HepG2 (cell line): ENCODE results near the gene SMTNL1. TPM values are rescaled to one million over a fixed set of nuclear protein-coding genes. Genes with fewer than 3 reads are reported as not detected.

Experiments used
- ELF3 ChIP-seq: IDR thresholded peaks from 2 replicates; pipeline ENCODE4 v1.6.1; 2016; ENCODE audit warnings: missing genetic modification reagents, missing compliant biosample characterization
- ERF ChIP-seq: IDR thresholded peaks from 2 replicates; pipeline ENCODE4 v1.6.1; 2018; ENCODE audit warnings: missing biosample characterization, missing genetic modification reagents
- FOXM1 ChIP-seq: sonication (generic); formaldehyde crosslinking; IDR thresholded peaks from 2 replicates; pipeline ENCODE4 v1.5.0; 2020; ENCODE audit warnings: missing genetic modification reagents
- POGZ ChIP-seq: sonication (generic); formaldehyde crosslinking; IDR thresholded peaks from 2 replicates; pipeline ENCODE4 v1.4.0; 2020; ENCODE audit warnings: mild to moderate bottlenecking, missing genetic modification reagents
- RXRB ChIP-seq: IDR thresholded peaks from 2 replicates; pipeline ENCODE4 v1.6.1; 2016; ENCODE audit warnings: borderline replicate concordance, missing genetic modification reagents, missing compliant biosample characterization
- TAF1 ChIP-seq: sonication (generic); formaldehyde crosslinking; IDR thresholded peaks from 2 replicates; pipeline ENCODE4 v1.4.0; 2020; ENCODE audit warnings: missing genetic modification reagents
- ZBTB8A ChIP-seq: sonication (generic); formaldehyde crosslinking; IDR thresholded peaks from 2 replicates; pipeline ENCODE4 v1.4.0; 2020; ENCODE audit warnings: mild to moderate bottlenecking, low read depth, missing genetic modification reagents, borderline replicate concordance
- ZC3H13 ChIP-seq: sonication (generic); formaldehyde crosslinking; IDR thresholded peaks from 2 replicates; pipeline ENCODE4 v1.8.1; 2023; ENCODE audit warnings: mild to moderate bottlenecking, missing genetic modification reagents, moderate library complexity
- ZNF296 ChIP-seq: sonication (generic); formaldehyde crosslinking; conservative IDR thresholded peaks from 2 replicates; pipeline ENCODE4 v1.5.0; 2020; ENCODE audit warnings: mild to moderate bottlenecking, missing genetic modification reagents
- ZNF501 ChIP-seq: sonication (generic); formaldehyde crosslinking; IDR thresholded peaks from 2 replicates; pipeline ENCODE4 v1.5.1; 2020; ENCODE audit warnings: mild to moderate bottlenecking, moderate library complexity, missing genetic modification reagents
- polyA plus RNA-seq, 8 experiments: library from polyadenylated mRNA; depleted of rRNA in 3 of 8; stranded (reverse) in 7 of 8; unstranded in 1 of 8; fragments of >200 nt; fragmentation: Illumina TruSeq in 4 of 8; extraction: Trizol in 4 of 8; gene quantifications; 2 replicates each; pipeline versions ENCODE4 v1.2.1 to v1.2.3, GENCODE V29; 2011 to 2016; ENCODE audit warnings: low read depth in 4 of 8, missing spikeins in 1 of 8, mixed read lengths in 1 of 8; ENCODE audit not compliant: insufficient read depth in 1 of 8
- total RNA-seq, 5 experiments: library from RNA; depleted of rRNA; stranded (reverse); fragments of >200 nt; fragmentation: Illumina TruSeq; extraction: Trizol; gene quantifications; 2 replicates each; pipeline ENCODE4 v1.2.3, GENCODE V29; 2016; ENCODE audit warnings: low read depth in 1 of 5
- TF ChIP-seq, protein P1 (sequence below), 2 experiments: fragments of 450-650 bp in 1 of 2; sonication (generic) in 1 of 2; formaldehyde crosslinking; IDR thresholded peaks; 2 replicates each; pipeline versions ENCODE4 v1.5.0 to v1.8.0; 2020 to 2022; ENCODE audit warnings: mild to moderate bottlenecking in 1 of 2, missing genetic modification reagents in 1 of 2
- TF ChIP-seq, protein P2 (sequence below): sonication (generic); formaldehyde crosslinking; IDR thresholded peaks from 2 replicates; pipeline ENCODE4 v1.5.0; 2020; ENCODE audit warnings: mild to moderate bottlenecking, missing genetic modification reagents, borderline replicate concordance
- TF ChIP-seq, protein P3 (sequence below): sonication (generic); formaldehyde crosslinking; IDR thresholded peaks from 2 replicates; pipeline ENCODE4 v1.4.0; 2020; ENCODE audit warnings: missing genetic modification reagents, mild to moderate bottlenecking, borderline replicate concordance
- TF ChIP-seq, protein P4 (sequence below): sonication (generic); formaldehyde crosslinking; IDR thresholded peaks from 2 replicates; pipeline ENCODE4 v1.5.1; 2020; ENCODE audit warnings: mild to moderate bottlenecking, missing genetic modification reagents
- TF ChIP-seq, protein P5 (sequence below): sonication (generic); formaldehyde crosslinking; IDR thresholded peaks from 2 replicates; pipeline ENCODE4 v1.5.0; 2020; ENCODE audit warnings: missing genetic modification reagents, mild to moderate bottlenecking, borderline replicate concordance

SMTNL1 gene
- total and polyA plus RNA-seq, 2 of the 13 experiments (the other 11 are each of a cell fraction or from before 2014, with no cell fraction given): 0.04 TPM; not detected in 1

DNA sequence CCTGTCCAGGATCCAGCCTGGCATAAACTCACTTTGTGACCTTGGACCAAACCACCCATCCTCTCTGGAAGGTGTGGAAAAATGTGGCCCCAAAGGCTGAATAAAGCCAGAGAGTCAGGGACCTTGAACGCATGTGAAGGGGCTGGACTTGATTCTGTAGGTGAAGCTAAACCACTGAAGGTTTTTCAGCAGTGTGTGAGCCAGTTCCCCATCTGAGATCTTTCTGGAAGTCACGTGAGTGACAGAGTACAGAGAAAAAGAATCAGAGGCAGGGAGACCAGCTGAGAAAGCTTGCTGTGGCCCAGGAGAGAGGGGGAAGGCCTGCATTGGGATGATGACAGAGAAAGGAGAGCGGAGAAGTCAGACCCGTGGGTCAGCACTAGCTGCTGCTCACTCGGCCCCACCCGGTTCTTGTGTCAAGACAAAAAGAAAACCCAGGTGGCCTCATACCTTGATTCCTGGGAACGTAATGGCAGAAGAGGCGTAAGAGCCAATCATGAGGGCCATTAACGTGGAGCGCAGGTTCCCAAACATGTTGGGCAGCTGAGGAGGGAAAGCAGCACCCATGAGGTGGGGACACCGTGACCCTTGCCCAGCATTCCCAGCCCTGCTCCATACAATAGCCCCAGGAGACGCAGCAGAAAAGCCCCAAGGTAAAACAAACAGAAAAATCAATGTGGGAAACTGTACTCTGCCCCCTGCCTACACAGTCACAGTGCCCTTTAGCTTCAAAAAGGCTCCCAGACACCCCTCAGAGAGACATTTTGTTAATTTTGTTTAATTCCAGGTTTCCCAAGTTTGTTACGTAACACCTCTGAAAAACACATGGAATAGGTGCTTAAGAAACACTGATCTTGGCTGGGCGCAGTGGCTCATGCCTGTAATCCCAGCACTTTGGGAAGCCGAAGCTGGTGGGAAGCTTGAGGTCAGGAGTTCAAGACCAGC, 39.8 kb upstream of the SMTNL1 start (continued):
- TF ChIP-seq, protein P1, sequence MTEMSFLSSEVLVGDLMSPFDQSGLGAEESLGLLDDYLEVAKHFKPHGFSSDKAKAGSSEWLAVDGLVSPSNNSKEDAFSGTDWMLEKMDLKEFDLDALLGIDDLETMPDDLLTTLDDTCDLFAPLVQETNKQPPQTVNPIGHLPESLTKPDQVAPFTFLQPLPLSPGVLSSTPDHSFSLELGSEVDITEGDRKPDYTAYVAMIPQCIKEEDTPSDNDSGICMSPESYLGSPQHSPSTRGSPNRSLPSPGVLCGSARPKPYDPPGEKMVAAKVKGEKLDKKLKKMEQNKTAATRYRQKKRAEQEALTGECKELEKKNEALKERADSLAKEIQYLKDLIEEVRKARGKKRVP (CRISPR knock-in tag; IDR thresholded peaks at IDR 0.05): peak in 1 of 2 experiments; percentile 68; a peak in 2 of 4 replicates
- TF ChIP-seq ZC3H13 (CRISPR knock-in tag) (no peak), FOXM1 (CRISPR knock-in tag) (no peak), POGZ (peak; percentile 27; the same call in 1 of the 2 replicates), ZNF501 (CRISPR knock-in tag) (peak; percentile 93), ELF3 (CRISPR knock-in tag) (no peak; the same call in 1 of the 2 replicates), ZNF296 (CRISPR knock-in tag) (peak; percentile 91), TAF1 (CRISPR knock-in tag) (peak; percentile 35; the same call in 1 of the 2 replicates), ZBTB8A (no peak; the same call in 1 of the 2 replicates), ERF (peak; percentile 10; the same call in 1 of the 2 replicates), RXRB (CRISPR knock-in tag) (peak; percentile 98)
- TF ChIP-seq, protein P2, sequence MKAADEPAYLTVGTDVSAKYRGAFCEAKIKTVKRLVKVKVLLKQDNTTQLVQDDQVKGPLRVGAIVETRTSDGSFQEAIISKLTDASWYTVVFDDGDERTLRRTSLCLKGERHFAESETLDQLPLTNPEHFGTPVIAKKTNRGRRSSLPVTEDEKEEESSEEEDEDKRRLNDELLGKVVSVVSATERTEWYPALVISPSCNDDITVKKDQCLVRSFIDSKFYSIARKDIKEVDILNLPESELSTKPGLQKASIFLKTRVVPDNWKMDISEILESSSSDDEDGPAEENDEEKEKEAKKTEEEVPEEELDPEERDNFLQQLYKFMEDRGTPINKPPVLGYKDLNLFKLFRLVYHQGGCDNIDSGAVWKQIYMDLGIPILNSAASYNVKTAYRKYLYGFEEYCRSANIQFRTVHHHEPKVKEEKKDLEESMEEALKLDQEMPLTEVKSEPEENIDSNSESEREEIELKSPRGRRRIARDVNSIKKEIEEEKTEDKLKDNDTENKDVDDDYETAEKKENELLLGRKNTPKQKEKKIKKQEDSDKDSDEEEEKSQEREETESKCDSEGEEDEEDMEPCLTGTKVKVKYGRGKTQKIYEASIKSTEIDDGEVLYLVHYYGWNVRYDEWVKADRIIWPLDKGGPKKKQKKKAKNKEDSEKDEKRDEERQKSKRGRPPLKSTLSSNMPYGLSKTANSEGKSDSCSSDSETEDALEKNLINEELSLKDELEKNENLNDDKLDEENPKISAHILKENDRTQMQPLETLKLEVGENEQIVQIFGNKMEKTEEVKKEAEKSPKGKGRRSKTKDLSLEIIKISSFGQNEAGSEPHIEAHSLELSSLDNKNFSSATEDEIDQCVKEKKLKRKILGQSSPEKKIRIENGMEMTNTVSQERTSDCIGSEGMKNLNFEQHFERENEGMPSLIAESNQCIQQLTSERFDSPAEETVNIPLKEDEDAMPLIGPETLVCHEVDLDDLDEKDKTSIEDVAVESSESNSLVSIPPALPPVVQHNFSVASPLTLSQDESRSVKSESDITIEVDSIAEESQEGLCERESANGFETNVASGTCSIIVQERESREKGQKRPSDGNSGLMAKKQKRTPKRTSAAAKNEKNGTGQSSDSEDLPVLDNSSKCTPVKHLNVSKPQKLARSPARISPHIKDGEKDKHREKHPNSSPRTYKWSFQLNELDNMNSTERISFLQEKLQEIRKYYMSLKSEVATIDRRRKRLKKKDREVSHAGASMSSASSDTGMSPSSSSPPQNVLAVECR (CRISPR knock-in tag): peak; percentile 62; the same call in 1 of the 2 replicates
- TF ChIP-seq, protein P3, sequence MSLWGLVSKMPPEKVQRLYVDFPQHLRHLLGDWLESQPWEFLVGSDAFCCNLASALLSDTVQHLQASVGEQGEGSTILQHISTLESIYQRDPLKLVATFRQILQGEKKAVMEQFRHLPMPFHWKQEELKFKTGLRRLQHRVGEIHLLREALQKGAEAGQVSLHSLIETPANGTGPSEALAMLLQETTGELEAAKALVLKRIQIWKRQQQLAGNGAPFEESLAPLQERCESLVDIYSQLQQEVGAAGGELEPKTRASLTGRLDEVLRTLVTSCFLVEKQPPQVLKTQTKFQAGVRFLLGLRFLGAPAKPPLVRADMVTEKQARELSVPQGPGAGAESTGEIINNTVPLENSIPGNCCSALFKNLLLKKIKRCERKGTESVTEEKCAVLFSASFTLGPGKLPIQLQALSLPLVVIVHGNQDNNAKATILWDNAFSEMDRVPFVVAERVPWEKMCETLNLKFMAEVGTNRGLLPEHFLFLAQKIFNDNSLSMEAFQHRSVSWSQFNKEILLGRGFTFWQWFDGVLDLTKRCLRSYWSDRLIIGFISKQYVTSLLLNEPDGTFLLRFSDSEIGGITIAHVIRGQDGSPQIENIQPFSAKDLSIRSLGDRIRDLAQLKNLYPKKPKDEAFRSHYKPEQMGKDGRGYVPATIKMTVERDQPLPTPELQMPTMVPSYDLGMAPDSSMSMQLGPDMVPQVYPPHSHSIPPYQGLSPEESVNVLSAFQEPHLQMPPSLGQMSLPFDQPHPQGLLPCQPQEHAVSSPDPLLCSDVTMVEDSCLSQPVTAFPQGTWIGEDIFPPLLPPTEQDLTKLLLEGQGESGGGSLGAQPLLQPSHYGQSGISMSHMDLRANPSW (CRISPR knock-in tag): 0 out of 2 replicates have a peak, but pooled peaks have one; percentile 11
- TF ChIP-seq, protein P4, sequence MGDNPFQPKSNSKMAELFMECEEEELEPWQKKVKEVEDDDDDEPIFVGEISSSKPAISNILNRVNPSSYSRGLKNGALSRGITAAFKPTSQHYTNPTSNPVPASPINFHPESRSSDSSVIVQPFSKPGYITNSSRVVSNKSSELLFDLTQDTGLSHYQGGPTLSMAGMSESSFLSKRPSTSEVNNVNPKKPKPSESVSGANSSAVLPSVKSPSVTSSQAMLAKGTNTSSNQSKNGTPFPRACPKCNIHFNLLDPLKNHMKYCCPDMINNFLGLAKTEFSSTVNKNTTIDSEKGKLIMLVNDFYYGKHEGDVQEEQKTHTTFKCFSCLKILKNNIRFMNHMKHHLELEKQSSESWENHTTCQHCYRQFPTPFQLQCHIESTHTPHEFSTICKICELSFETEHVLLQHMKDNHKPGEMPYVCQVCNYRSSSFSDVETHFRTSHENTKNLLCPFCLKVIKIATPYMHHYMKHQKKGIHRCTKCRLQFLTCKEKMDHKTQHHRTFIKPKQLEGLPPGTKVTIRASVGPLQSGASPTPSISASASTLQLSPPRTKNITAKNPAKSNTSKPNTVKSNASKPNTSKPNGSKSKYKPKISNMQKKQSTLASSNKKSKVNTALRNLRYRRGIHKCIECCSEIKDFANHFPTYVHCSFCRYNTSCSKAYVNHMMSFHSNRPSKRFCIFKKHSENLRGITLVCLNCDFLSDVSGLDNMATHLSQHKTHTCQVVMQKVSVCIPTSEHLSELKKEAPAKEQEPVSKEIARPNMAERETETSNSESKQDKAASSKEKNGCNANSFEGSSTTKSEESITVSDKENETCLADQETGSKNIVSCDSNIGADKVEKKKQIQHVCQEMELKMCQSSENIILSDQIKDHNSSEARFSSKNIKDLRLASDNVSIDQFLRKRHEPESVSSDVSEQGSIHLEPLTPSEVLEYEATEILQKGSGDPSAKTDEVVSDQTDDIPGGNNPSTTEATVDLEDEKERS: no peak
- TF ChIP-seq, protein P5, sequence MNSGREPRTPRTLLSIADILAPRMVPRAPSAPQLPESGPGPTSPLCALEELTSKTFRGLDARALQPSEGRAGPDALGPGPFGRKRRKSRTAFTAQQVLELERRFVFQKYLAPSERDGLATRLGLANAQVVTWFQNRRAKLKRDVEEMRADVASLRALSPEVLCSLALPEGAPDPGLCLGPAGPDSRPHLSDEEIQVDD (CRISPR knock-in tag): no peak
